Esophagus muscularis mucosa (tissue), 4 donors: ENCODE results near the gene UROC1. TPM values are rescaled to one million over a fixed set of nuclear protein-coding genes. Genes with fewer than 3 reads are reported as not detected.

Source experiments
- DNase-seq: peaks from one replicate; pipeline ENCODE4 v3.0.0-alpha.2; 2017; ENCODE audit errors: extremely low spot score
- H3K27ac ChIP-seq, 4 donors: fragments of 200-600 bp; sonication (generic); replicated peaks in 1 of 4; 1 replicate in 3 of 4; 2 replicates in 1 of 4; pipeline ENCODE4 v1.5.1; 2016 to 2019; ENCODE audit warnings: mild to moderate bottlenecking in 1 of 4
- H3K27me3 ChIP-seq, 4 donors: fragments of 200-600 bp; sonication (generic); one replicate each; pipeline versions ENCODE4 v1.5.1 to v1.6.0; 2016 to 2019
- H3K36me3 ChIP-seq, 4 donors: fragments of 200-600 bp; sonication (generic); one replicate each; pipeline ENCODE4 v1.5.1; 2016 to 2019
- H3K4me1 ChIP-seq, 4 donors: fragments of 200-600 bp; sonication (generic); one replicate each; pipeline ENCODE4 v1.5.1; 2016 to 2019
- H3K4me3 ChIP-seq, 4 donors: fragments of 200-600 bp; sonication (generic); 1 replicate in 2 of 4; 2 replicates in 2 of 4; pipeline ENCODE4 v1.5.1; 2016 to 2019; ENCODE audit warnings: mild to moderate bottlenecking in 4 of 4, moderate library complexity in 1 of 4
- H3K9me3 ChIP-seq, 4 donors: fragments of 200-600 bp; sonication (generic); 1 replicate in 3 of 4; 2 replicates in 1 of 4; pipeline ENCODE4 v1.5.1; 2016 to 2019
- EP300 ChIP-seq: sonication (generic); formaldehyde crosslinking; IDR thresholded peaks from one replicate; pipeline ENCODE4 v1.6.1; 2017; ENCODE audit warnings: antibody characterized with exemption
- POLR2A ChIP-seq: fragments of 450-650 bp; IDR thresholded peaks from one replicate; pipeline ENCODE4 v1.6.1; 2017; ENCODE audit warnings: antibody characterized with exemption, moderate library complexity, mild to moderate bottlenecking, low read depth
- POLR2AphosphoS5 ChIP-seq, 2 donors: sonication (generic); formaldehyde crosslinking; IDR thresholded peaks; one replicate each; pipeline ENCODE4 v1.6.1; 2017; ENCODE audit warnings: antibody characterized with exemption in 2 of 2
- WGBS: methylation state at CpG from one replicate; pipeline ENCODE4 v1.1.5; 2018; 5-methylcytosine and 5-hydroxymethylcytosine counted together
- intact Hi-C: fragments of 100-400 bp; cut with DNase I; formaldehyde crosslinking; loops from one replicate; pipeline ENCODE4 v1.15.1; 2023
- total RNA-seq, 4 donors: library from RNA; depleted of rRNA; stranded (reverse); fragments of >200 nt; gene quantifications; one replicate each; pipeline versions ENCODE4 v1.1.0 to v1.2.1, GENCODE V29; 2016
- TF ChIP-seq, protein P1 (sequence below), 3 experiments: fragments of 200-600 bp in 2 of 3; fragments of 450-650 bp in 1 of 3; sonication (generic) in 2 of 3; IDR thresholded peaks; one replicate each; pipeline ENCODE4 v1.5.1; 2017 to 2019; ENCODE audit warnings: antibody characterized with exemption in 3 of 3, mild to moderate bottlenecking in 2 of 3, moderate library complexity in 1 of 3

Gene UROC1
- total RNA-seq, 4 donors from 2014 or later, result not detected

GRCh38 chr3:126464093-126464492 lies 53.5 kb downstream of the UROC1 start:
- H3K27me3 ChIP-seq, result no peaks in the 10 kb centered on the region
- H3K27ac ChIP-seq, result no peak overlapping the region
- H3K4me1 ChIP-seq, result peaks cover 15 to 40% (median 20%) of the 10 kb centered on the region in 4 donors
- no peaks in the 10 kb centered on the region for H3K9me3 ChIP-seq
- no peak for DNase-seq
- WGBS, result 64% methylated on average over 4 of the region's 4 CpGs
- no peak overlapping the region for H3K4me3 ChIP-seq
- TF ChIP-seq EP300, result no peak
- TF ChIP-seq POLR2AphosphoS5 (IDR thresholded peaks at IDR 0.05), result no peak
- TF ChIP-seq, protein P1, sequence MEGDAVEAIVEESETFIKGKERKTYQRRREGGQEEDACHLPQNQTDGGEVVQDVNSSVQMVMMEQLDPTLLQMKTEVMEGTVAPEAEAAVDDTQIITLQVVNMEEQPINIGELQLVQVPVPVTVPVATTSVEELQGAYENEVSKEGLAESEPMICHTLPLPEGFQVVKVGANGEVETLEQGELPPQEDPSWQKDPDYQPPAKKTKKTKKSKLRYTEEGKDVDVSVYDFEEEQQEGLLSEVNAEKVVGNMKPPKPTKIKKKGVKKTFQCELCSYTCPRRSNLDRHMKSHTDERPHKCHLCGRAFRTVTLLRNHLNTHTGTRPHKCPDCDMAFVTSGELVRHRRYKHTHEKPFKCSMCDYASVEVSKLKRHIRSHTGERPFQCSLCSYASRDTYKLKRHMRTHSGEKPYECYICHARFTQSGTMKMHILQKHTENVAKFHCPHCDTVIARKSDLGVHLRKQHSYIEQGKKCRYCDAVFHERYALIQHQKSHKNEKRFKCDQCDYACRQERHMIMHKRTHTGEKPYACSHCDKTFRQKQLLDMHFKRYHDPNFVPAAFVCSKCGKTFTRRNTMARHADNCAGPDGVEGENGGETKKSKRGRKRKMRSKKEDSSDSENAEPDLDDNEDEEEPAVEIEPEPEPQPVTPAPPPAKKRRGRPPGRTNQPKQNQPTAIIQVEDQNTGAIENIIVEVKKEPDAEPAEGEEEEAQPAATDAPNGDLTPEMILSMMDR (IDR thresholded peaks at IDR 0.05), result no peak
- no peak for TF ChIP-seq POLR2A
- peaks cover 80 to 100% (median 98%) of the 10 kb centered on the region in 4 donors for H3K36me3 ChIP-seq
- intact Hi-C loops, result no loop called here

DNA sequence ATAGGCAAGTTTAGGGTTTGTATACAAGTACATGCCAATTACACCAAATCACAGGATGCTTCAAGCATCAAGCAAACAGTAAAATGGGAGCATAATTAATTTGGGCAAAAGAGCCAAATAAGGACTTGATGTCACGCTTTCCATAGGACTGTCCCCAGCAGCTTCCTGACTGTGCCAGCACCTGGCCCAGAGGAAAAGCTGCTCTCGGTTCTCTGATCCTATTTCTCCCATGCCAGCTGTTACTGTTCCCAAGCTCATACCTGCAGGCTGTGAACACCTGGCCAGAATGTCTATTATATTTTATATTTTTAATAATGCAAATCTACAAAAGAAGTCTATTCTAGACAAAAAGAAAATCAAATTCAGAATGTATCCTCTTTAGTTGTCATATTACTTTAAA lies 54.1 kb downstream of the UROC1 start:
- Histone ChIP-seq H3K4me1 (peaks cover 10 to 35% (median 17%) of the 10 kb centered on the region in 4 donors), H3K36me3 (peaks cover 80 to 100% (median 96%) of the 10 kb centered on the region in 4 donors), H3K4me3 (no peak overlapping the region), H3K9me3 (no peaks in the 10 kb centered on the region), H3K27ac (no peak overlapping the region), H3K27me3 (no peaks in the 10 kb centered on the region)
- no peak for TF ChIP-seq POLR2AphosphoS5 (IDR thresholded peaks at IDR 0.05)
- TF ChIP-seq, protein P1 (IDR thresholded peaks at IDR 0.05), result no peak
- no peak for TF ChIP-seq POLR2A
- TF ChIP-seq EP300, result no peak
- intact Hi-C loops, result no loop called here
- DNase-seq, result no peak
- WGBS, result 92% methylated on average over 2 of the region's 2 CpGs

DNA sequence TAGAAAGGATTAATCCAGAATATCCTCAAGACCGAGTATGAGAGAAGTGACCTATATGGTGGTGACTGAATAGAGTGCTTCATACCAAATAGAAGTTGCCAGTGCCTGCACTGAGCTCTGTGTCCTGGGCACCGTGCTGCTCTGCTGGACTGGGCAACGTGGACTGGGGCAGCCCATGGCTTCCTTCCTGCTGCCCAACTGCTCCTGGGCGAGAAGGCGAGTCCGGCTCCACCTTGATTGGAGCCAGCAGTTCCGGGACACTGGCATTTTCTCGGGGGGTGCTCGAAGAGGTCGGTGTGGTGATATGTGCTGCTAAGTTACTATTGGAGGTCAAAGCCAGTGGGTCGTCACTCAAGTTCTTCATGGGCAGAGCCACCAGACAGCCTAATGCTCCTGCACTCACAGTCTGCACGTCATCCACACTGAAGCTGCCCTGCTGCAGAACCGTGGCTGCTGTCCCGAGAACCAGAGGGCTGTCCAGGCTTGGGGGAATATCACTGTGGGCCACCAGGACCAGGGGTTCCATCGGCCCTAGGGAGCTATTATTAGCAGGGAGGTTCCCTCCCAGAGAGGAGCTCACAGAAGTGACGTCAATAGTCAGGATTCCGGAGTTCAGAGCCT lies 56.0 kb downstream of the UROC1 start:
- TF ChIP-seq POLR2AphosphoS5 (IDR thresholded peaks at IDR 0.05) (no peak), POLR2A (no peak), EP300 (no peak)
- TF ChIP-seq, protein P1 (IDR thresholded peaks at IDR 0.05), result no peak
- WGBS, result 77% methylated on average over 15 of the region's 17 CpGs
- intact Hi-C loops, result no loop called here
- no peak for DNase-seq
- no peak overlapping the region for H3K27ac ChIP-seq
- H3K4me1 ChIP-seq, result peaks cover under 1 to 19% (median 4%) of the 10 kb centered on the region in 4 donors
- no peaks in the 10 kb centered on the region for H3K9me3 ChIP-seq
- H3K4me3 ChIP-seq, result no peak overlapping the region
- no peaks in the 10 kb centered on the region for H3K27me3 ChIP-seq
- peaks cover 65 to 100% (median 90%) of the 10 kb centered on the region in 4 donors for H3K36me3 ChIP-seq

DNA sequence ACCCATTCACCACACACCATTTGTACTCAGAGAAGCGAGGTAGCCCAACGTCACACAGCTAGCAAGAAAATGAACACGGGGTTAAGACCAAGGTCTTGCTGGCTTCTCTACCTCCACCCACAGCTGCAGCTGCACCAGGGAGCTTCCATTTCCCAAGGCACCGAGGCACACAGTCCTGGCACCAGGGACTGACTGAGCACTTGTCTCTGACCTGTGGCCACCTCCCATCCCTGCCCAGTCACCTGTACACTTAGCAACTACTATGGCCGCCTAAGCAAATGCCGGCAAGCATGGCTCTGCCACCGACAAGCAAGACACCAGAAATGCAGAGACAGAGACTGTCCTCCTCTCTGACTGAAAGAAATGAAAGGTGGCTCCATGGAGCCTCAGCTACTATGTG lies 57.2 kb downstream of the UROC1 start:
- TF ChIP-seq, protein P1 (IDR thresholded peaks at IDR 0.05), result no peak
- TF ChIP-seq POLR2AphosphoS5 (IDR thresholded peaks at IDR 0.05) (no peak), EP300 (no peak), POLR2A (no peak)
- H3K4me3 ChIP-seq, result no peak overlapping the region
- peaks cover 0 to 15% (median 1%) of the 10 kb centered on the region in 4 donors for H3K4me1 ChIP-seq
- intact Hi-C loops, result no loop called here
- 83% methylated on average over 6 of the region's 7 CpGs for WGBS
- DNase-seq, result no peak
- no peaks in the 10 kb centered on the region for H3K27me3 ChIP-seq
- H3K36me3 ChIP-seq, result peaks cover 60 to 100% (median 88%) of the 10 kb centered on the region in 4 donors
- H3K27ac ChIP-seq, result no peak overlapping the region
- H3K9me3 ChIP-seq, result no peaks in the 10 kb centered on the region

DNA sequence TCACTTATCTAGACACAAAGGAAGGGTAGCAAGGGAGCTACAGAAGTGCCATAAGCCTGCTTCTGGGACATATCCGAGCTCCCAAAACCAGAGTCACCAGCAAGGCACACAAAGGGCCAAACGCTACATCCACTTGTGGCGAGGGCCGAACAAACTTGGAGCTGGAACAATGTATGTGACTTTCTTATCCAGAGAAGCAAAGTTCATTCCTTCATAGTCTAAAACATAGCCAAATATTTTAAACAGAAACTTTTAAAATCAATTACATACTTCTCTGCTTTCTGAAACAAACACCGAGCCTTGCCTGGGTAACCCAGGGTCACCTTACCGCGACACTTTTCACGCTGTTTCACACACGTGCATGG lies 57.8 kb downstream of the UROC1 start:
- 91% methylated on average over 9 of the region's 9 CpGs for WGBS
- intact Hi-C loops, result no loop called here
- Histone ChIP-seq H3K36me3 (peaks cover 54 to 96% (median 85%) of the 10 kb centered on the region in 4 donors), H3K27ac (no peak overlapping the region), H3K27me3 (no peaks in the 10 kb centered on the region), H3K4me1 (peaks cover 0 to 15% (median 1%) of the 10 kb centered on the region in 4 donors), H3K9me3 (no peaks in the 10 kb centered on the region), H3K4me3 (no peak overlapping the region)
- no peak for DNase-seq
- TF ChIP-seq POLR2A (no peak), EP300 (no peak), POLR2AphosphoS5 (IDR thresholded peaks at IDR 0.05) (no peak)
